ENCODE data around the gene ARL5C. TPM values are rescaled to one million over a fixed set of nuclear protein-coding genes. Genes with fewer than 3 reads are reported as not detected.

Gene ARL5C
- total RNA-seq (2014; rRNA removed; shearing (Covaris generic)), result not detected in 2 replicates

GRCh38 chr17:39165841-39166349 lies at the start of gene ARL5C:
TSS of gene ARL5C (minus strand) at chr17:39166161. CDS start at chr17:39165760, 401 bp downstream.
- no peak for DNase-seq (ENCODE audit: low read depth)

GRCh38 chr17:39213852-39214251 lies 47.9 kb upstream of the ARL5C start:
- peak; percentile 76 for DNase-seq (ENCODE audit: low read depth)

GRCh38 chr17:39212841-39213480 lies 47.0 kb upstream of the ARL5C start:
- DNase-seq (ENCODE audit: low read depth), result no peak

GRCh38 chr17:39212195-39212810 lies 46.3 kb upstream of the ARL5C start:
- DNase-seq (ENCODE audit: low read depth), result no peak

GRCh38 chr17:39210093-39210434 lies 44.1 kb upstream of the ARL5C start:
- DNase-seq (ENCODE audit: low read depth), result no peak

- peak; percentile 47 for DNase-seq (ENCODE audit: low read depth)
Measured at GRCh38 chr17:39209317-39210092, 43.5 kb upstream of the ARL5C start.

- DNase-seq (ENCODE audit: low read depth), result no peak
Measured at GRCh38 chr17:39208893-39209292, 42.9 kb upstream of the ARL5C start.

- no peak for DNase-seq (ENCODE audit: low read depth)
Measured at GRCh38 chr17:39208136-39208535, 42.2 kb upstream of the ARL5C start.

- no peak for DNase-seq (ENCODE audit: low read depth)
Measured at GRCh38 chr17:39205112-39205526, 39.2 kb upstream of the ARL5C start.

- DNase-seq (ENCODE audit: low read depth), result no peak
Measured at GRCh38 chr17:39204245-39204644, 38.3 kb upstream of the ARL5C start.

- no peak for DNase-seq (ENCODE audit: low read depth)
Measured at GRCh38 chr17:39200957-39201510, 35.1 kb upstream of the ARL5C start.

GRCh38 chr17:39200070-39200879 lies 34.3 kb upstream of the ARL5C start, which contains the start of gene RPL19:
TSS of gene RPL19 (plus strand) at chr17:39200283. CDS start at chr17:39200345, 62 bp downstream.
- DNase-seq (ENCODE audit: low read depth), result no peak

- DNase-seq (ENCODE audit: low read depth), result peak; percentile 90
Measured at GRCh38 chr17:39199820-39200069, 33.8 kb upstream of the ARL5C start.

- no peak for DNase-seq (ENCODE audit: low read depth)
Measured at GRCh38 chr17:39198186-39198566, 32.2 kb upstream of the ARL5C start.

- peak; percentile 73 for DNase-seq (ENCODE audit: low read depth)
Measured at GRCh38 chr17:39197380-39198185, 31.6 kb upstream of the ARL5C start, which contains the start of gene CACNB1. TSS of gene CACNB1 (minus strand) at chr17:39197669. CDS start at chr17:39197495, 174 bp downstream.

- no peak for DNase-seq (ENCODE audit: low read depth)
Measured at GRCh38 chr17:39196808-39197291, 30.9 kb upstream of the ARL5C start.

- no peak for DNase-seq (ENCODE audit: low read depth)
Measured at GRCh38 chr17:39196241-39196807, 30.4 kb upstream of the ARL5C start.

- no peak for DNase-seq (ENCODE audit: low read depth)
Measured at GRCh38 chr17:39195568-39196160, 29.7 kb upstream of the ARL5C start.

GRCh38 chr17:39194985-39195524 lies 29.1 kb upstream of the ARL5C start:
- DNase-seq (ENCODE audit: low read depth), result no peak

Data from M059J (cell line).